GM18511 (cell line): Measurements from ENCODE around the gene CTNND2.
"Not testable (repeated sequence)": the region's sequence is repeated elsewhere in the genome, so short reads cannot be mapped to it uniquely, and the experiment has no call there.

ENCODE experiments used
- ATAC-seq: cut with Tn5 transposase; IDR thresholded peaks from one replicate; pipeline ENCODE4 v1.9.1; 2021; ENCODE audit warnings: mild to moderate bottlenecking, moderate library complexity; ENCODE audit not compliant: unreplicated experiment

The CTNND2 gene

DNA sequence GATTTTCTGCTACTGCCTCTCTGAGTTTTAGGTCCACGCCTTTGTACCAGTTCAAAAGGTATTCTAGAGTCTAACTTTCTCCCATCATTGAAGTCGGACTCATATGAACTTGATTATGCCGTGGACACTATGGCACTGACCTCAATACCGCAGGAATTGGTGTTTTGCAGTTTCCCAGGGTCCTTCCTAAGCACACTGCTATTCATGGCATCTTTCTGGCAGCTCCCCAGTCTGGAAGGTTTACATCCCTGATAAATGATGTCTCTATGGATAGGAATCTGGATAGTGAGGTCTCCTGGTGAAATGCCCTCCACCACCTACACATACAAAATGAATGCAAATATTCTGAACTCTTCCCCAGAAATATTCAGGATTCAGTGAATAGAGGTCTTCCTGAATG is 422.2 kb downstream of the CTNND2 start:
- ATAC-seq: no peak

DNA sequence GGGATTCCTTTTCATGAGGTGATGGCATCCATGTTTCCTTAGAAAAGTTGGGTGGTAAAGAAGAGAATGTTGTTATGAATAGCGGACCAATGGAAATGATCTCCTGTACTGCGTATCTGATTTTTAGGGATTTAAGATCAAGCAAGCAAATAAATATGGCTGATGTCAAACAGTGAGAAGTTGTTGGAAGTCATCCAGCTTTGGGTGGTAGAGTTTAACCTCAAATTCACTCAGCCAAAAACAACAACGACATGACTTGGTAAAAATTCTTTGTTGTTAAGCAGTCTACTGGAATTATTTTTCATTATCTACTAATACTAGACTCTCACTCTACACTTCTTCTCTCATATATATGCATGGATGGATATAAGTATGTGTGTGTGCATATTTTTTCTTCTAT is 426.5 kb downstream of the CTNND2 start:
- no peak for ATAC-seq

DNA sequence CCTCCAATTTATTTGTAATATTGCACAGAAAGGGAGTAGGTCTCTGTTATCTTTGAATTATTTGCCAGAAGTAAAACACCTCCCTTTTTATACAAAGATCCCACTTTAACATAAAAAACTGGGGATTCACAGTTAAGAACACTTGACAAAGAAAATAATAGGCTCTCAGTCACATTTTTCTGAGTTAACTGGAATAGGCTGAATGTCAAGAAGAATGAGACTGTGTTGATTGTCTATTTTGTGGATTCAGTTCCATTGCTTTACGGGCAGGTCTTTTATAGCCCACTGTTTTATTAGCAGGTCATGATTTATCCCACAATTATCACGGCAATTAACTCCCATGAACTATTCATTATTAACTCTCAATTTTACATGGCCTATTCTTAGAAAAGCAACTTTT is 427.4 kb downstream of the CTNND2 start:
- ATAC-seq: no peak

DNA sequence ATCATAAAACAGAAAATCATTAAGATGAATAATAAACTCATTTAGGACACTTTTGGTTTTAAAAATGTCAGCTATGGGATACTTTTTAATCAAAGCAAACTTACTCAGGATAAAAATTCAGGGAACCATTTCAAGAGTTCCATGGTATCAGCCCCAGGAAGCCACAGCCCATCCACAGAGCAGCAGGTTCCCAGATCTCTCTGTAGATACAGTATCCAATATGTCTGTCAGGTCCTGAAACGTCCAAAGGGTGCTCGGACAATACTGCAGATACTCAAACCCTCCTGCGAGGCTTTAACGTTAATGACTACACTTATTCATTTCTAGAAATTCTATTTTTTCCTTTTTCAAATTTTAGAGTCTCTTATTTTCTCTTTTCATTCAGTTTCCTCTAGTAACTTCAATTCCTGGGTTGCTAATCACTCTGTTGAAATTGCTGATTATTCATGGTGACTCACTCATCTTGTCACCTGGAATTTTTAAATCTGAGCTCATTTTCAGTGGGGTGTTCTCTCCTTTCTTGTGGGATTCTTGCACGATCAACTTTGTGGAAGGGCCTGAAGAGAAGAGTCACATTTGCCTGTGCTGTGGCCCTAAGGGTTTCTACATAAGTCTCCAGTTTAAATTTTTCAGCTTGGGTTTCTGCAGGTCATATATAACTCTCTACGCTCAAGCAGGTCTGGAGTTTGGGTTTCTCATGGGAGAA is 435.8 kb downstream of the CTNND2 start:
- ATAC-seq: no peak

DNA sequence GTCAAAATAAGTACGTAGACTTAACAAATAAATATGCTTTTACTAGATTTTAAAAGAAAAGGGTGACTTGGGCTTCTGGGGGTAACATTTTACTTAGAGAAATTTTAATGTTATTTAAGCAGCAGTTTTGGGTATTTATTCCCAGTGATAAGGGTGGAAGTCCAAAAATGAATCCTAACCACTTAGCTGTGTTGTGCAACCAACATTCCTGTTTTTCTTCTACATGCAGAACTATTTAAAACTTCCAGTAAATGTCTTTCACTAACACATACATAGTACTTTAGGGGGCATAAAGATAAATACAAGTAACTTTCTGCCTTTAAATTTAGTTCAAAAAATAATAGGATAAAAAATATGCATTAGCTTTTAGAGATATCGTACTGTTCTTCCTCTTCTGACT is 436.7 kb downstream of the CTNND2 start:
- ATAC-seq: no peak

DNA sequence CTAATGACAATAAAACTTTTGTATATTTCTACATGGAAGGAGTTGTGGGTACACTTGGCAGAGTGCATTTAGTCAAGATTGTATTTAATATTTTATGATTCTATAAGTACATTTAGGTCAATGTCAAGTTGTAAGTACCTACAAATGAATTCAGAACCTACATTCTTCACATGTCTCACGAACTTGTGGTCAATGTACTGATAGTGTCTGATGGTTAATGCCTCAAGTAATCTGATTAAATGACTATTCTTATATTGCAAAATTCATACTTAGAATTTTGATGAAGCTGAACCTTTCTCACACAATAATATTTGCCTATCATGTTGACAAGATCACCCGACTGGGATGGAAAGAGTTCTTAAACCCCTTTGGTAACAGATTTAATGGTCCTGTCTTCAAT is 444.5 kb downstream of the CTNND2 start:
- ATAC-seq: no peak

DNA sequence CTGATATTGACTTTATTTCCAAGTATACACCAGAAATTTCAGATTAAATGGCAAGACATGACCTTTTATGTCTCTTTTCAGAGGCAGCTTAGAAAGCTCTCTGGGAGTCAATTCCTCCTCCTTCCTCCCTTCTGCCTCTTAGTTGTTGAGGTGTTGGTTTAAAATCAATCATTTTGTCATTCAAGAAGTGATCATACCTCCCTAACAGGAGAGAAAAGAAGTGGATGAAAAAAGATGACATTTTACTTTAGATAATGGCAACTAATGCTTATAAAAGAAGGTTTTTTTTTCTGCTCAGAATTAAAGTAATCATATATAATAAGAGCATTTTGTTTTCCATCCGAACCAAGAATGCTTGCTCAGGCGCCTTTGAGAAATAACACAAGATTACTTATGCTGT is 448.7 kb downstream of the CTNND2 start:
- ATAC-seq: no peak

DNA sequence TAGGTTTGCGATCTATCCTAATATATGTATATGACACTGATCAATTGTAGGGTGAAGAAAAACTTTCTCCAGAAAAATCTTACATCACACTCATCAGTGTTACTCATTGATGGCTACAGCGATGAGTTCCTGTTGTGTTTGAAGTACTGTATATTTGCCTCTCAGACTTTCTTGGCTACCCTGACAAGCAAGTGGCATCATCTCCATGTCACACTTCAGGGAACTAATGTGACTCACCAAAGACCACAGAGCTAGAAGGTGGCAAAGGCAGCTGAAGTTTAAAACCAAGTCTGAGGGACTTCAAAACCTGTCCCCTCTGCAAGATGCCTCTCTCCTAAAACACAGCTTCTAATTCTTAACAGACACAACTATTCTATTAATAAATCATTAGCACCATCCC is 451.4 kb downstream of the CTNND2 start:
- no peak for ATAC-seq

DNA sequence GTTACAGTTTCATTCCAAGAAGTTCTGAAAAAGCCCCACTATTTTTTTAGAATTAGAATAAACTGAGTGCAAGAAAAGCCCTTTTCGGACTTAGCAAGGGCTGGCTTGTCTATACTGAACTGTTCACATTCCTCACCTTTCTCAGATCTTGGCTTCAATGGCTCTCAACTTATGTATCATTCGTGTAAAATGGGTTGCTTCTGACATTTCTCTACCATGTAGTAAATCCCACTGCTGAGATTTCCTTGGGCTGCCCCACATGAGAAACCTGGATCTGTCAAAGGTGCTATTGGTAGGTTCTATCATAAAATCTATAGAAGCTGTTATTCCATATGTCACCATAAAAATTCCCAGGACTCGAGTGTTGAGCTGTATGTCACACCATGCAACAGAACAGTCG is 454.3 kb downstream of the CTNND2 start:
- no peak for ATAC-seq

DNA sequence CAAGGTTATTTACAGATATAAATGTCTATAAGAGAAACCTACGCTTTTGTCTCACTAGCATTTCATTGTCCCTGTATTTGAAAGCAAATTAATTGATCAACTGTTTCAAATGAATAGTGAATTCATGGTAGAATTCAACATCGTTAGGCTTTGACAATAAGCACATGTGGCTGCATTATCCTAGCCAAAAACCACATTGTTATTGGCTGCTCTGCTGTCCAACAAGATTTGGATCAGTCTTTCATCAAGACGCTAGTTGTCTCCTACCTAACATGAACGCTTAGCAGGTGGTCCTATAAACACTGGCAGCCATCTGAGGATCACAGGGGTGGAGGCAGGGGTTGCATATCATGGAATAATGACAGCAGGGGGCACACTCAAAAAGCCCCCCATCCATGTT is 455.0 kb downstream of the CTNND2 start:
- ATAC-seq: no peak

DNA sequence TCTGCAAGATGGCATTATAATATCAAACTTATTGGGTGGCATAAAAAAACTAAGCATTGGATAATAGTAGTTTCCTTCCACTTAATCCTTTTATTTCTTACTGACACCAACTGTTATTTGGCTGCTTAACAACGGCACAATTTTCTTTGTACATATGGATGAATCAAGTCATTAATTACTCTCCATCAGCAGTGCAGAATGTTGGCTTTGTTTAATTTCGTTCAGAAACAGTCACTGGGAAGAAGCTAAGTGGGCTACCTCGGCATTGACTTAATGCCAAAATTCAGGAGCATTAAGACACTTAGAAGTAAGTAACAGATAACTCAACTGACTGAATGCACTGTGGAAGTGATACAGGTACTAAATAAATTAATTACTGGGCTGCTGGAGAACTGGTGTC is 460.4 kb downstream of the CTNND2 start:
- no peak for ATAC-seq

DNA sequence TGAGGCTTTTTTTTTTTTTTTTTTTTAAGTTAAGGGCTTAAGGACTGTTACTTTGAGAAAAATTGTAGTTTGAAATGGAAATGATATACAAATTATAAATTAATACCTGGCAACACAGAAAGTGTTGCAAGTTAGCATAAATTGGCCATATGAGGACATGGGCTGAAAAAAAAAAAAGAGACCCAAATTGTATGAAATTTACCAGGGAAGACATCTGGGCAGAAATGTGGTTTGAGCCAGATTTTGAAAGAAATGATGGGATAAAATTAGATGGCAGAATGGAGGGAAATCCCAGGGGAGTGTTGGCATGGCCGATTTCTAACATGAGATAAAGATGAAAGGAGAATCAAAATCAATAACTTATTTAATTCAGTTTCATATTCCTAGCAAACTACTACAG is 472.1 kb downstream of the CTNND2 start:
- ATAC-seq: no peak

DNA sequence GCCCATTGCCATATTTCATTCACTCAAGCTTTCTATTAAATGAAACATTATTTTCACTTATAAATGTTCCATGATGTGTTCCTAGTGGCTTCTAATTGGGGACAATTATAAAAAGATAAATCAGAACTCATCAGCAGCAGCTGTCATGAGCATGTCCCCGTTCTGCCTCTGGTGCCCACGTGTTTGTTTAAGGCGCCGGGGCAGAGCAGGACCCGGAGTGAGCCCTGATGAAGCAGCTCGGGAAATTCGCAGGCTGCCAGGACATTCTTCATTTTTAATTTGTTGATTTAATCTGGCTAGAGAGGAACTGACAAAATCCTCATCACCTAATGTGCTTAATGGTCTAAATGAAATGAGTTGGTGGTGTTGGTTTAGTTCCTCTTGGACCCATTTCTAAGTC is 475.0 kb downstream of the CTNND2 start:
- no peak for ATAC-seq

DNA sequence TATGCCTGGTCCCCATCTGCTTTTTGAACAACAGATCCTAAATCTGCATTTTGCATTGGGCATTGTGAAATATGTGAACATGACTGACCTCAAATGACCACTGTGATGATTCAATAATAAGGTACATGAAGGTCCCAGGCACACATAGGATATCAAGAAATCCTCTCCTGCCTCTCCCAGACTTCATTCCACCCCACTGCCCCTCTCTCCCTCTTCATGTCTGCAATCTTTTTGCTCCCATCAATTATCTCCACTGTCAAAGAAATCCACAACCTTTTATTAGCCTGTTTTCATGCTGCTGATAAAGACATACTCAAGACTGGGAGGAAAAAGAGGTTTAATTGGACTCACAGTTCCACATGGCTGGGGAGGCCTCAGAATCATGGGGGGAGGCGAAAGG is 476.7 kb downstream of the CTNND2 start:
- no peak for ATAC-seq

DNA sequence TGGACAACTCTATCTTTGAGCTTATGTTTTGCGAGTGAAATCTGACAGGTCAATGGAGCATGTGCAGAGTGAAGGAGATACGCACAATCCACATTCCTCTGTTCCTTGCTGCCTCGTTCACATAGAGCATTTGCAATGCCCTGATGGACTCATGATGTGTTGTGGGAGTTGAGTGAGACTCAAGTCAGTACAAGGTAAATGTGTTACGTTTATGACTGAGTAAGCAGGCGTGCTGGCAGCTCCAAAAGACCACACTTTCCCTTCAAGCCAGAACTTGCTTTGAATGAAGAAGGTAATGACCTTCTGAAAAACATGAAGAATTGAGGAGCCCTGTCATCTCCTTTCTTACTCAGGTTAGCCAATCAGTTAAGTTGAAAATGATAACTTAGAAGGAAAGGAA is 477.8 kb downstream of the CTNND2 start:
- ATAC-seq: no peak

DNA sequence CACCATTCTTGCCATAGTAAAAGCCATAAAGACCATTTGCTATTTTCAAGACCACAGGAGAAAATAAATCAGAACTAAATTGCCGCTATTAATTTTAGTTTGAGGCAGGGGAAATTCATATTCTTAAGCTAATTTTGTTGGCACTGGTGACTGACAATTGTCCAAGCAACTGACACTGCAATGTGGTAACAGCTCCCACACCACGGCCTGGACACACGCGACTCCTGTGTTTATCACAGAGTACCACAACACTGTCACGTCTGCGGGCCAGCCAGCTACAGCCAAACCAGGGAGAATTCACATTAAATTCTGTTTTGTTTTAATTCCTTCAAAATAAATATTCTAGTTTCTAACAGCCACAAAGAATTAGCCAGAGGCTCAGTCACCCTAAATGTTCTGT is 481.9 kb downstream of the CTNND2 start:
- ATAC-seq: no peak

DNA sequence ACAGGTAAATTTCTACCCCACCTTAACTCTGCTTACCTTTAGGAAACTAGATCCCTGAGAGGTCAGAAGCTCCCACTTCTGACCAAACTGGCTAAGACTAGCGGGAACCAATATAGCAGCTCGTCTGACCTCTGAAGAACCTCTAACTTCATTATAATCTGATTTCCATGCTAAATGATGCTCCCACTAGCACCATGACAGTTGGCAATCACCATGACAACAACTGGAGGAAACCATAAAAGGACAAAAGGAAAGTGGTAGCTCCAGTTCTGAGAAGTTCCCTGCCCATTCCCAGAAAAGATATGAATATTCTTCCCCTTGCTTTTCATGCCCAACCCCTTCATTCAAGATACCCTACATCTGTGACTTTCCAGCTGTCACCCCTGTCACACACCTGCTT is 483.3 kb downstream of the CTNND2 start:
- no peak for ATAC-seq

DNA sequence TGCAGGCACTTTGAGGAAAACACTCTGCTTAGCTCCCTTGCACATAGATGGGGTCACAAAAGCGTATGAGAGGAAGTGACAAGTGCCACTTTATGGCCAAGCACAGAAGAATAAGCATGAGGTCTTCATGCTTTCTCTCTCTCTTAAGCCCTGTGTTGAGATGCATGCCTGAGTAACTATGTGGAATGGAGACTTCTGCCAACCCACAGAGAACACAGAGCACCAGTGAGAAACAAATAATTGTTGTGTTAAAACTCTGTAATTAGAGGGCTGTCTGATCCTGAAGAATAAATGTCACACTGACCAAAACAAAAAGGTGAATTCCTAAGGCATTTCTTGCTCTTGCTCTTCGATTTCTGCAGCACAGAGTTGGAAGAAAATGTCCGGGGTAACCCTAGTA is 488.5 kb downstream of the CTNND2 start:
- ATAC-seq: no peak

DNA sequence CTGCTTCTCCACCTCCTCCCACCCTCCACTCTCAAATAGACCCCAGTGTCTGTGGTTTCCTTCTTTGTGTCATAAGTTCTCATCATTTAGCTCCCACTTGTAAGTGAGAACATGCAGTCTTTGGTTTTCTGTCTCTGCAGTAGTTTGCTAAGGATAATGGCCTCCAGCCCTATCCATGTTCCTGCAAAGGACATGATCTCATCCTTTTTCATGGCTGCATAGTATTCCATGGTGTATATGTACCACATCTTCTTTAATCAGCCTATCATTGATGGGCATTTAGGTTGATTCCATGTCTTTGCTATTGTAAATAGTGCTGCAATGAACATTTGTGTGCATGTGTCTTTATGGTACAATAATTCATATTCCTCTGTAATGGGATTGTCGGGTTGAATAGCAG is 489.5 kb downstream of the CTNND2 start:
- not testable (repeated sequence) for ATAC-seq

DNA sequence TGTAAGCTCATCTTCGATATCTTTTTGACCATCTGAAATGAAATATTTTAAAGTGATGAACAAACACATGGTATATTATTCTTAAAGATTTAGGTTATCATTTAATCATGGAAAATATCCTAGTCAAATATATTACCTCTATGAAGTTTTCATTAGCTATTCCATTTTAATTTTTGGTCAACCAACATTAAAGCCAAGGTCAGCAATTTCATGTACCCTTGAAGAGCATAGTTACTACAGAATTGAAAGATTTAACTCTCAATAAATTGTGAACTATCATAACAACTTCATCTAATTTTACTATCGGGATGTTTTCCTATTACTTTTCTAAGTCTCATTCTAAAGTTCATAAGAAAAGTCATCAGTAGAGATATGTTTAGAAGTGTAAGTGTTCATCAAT is 492.6 kb downstream of the CTNND2 start:
- ATAC-seq: no peak

DNA sequence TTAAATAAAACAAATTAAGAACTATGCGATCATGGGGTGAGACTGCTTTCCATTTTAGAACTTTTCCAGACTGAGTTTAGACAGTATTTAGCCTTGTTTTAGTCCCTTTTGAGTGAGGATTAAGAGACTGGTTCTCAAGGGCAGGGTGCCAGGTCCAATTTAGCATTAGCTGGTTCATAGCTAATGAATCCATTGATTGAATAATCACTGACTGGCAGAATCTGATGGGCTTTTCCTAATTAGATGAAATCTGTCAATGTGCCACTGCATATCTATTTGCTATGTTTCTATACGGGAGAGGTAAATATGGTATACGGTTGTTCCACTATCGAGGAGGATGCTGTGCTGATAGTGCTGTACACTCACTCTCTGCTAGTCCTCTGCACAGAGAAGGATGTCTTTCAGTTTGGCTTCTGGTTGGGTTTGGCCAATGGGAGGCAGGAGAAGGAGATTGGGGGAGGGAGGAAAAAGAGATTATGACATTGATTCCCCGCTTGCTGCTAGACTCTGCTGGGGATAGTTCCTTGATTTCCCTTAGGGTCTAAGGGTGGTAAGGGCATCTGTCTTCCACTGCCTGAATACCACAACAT is 496.6 kb downstream of the CTNND2 start:
- no peak for ATAC-seq

DNA sequence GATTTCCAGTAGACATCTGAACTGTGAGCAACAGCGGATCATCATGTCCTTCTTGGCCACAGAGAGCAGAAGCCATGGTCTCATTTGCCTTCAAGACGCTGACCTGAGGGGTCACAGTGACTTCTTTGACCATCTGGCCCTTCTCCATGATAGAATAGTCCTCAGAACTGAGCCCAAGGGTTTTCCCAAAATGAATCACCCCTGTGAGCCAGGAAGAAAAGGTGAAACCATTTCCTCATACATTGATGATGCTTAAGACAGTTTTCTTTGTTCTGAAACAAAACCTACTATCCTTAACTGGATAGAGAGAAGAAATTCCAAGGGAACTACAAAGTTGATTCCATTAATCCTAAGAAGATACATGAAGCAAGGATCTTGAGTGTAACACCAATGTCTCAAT is 503.9 kb downstream of the CTNND2 start:
- ATAC-seq: no peak

DNA sequence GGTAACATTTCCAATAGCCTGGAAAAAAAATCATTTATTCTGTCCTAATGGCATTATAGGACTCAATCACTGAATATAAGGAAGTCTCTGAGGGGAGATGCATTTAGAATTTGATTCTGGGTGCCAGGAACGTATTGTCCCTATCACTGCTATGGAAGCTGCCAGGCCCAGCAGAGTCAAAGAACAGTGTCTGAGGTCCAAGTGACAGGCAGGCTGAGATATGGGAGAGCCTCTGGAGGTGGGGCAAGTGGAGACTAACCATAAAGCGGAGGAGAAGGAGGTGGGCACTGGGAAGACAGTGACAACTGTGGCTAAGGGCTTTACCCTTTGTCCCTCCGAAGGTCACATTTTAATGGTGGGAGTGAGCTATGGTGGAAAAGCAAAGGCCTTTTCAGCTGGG is 505.5 kb downstream of the CTNND2 start:
- no peak for ATAC-seq
